GM10248 (cell line): ENCODE results near the gene IGF2R.

Experiments
- CTCF ChIA-PET: fragments of 300-600 bp; sonication (Branson Sonifier 250); formaldehyde crosslinking; extraction: SDS; loops from one replicate; lab custom pipeline; 2021; ENCODE audit warnings: antibody characterized with exemption; lab: Yijun Ruan, JAX
- POLR2A ChIA-PET: fragments of 350-650 bp; sonication (Branson Sonifier 250); formaldehyde crosslinking; extraction: SDS; loops from one replicate; lab custom pipeline; 2020; ENCODE audit warnings: antibody characterized with exemption; lab: Yijun Ruan, JAX
- DNase-seq: peaks from one replicate; pipeline ENCODE4 v3.0.0; 2012; ENCODE audit errors: extremely low spot score
- CTCF ChIP-seq: IDR thresholded peaks from 2 replicates; pipeline ENCODE4 v1.5.1; 2012; ENCODE audit warnings: mild to moderate bottlenecking, low read depth; ENCODE audit errors: extremely low read depth, missing control alignments, control extremely low read depth

Gene IGF2R

GRCh38 chr6:160022793-160023192, 53.9 kb downstream of the IGF2R start:
- POLR2A ChIA-PET = no interaction called here
- DNase-seq = no peak
- CTCF ChIA-PET = interaction anchor here (1.4 to 1.6 kb wide), 3 partner anchors 8 to 49 kb away, joined by 3 read pairs; no protein-coding TSS in a partner anchor
- no peak for TF ChIP-seq CTCF

GRCh38 chr6:160024152-160024551, 55.3 kb downstream of the IGF2R start:
- POLR2A ChIA-PET = interaction anchor here (0.6 kb wide), 1 partner anchor 306 kb away, joined by 4 read pairs; no protein-coding TSS in a partner anchor
- no peak for DNase-seq
- CTCF ChIA-PET = interaction anchor here (1.3 to 1.6 kb wide), 4 partner anchors 9 to 265 kb away, joined by 3 read pairs; no protein-coding TSS in a partner anchor
- TF ChIP-seq CTCF = no peak

- ChIA-PET CTCF (interaction anchor here (1.2 to 1.7 kb wide), 2 partner anchors 12 to 48 kb away, joined by 4 to 5 read pairs; no protein-coding TSS in a partner anchor), POLR2A (no interaction called here)
- no peak for DNase-seq
- no peak for TF ChIP-seq CTCF
Observed at GRCh38 chr6:160027076-160027475, 58.2 kb downstream of the IGF2R start.

- no peak for DNase-seq
- POLR2A ChIA-PET = interaction anchor here (0.8 kb wide), 1 partner anchor 46 kb away, joined by 3 read pairs; no protein-coding TSS in a partner anchor
- no peak for TF ChIP-seq CTCF
- CTCF ChIA-PET = interaction anchor here (0.7 to 1.7 kb wide), 6 partner anchors 9 to 61 kb away, joined by 3 to 5 read pairs (median 3); no protein-coding TSS in a partner anchor
Observed at GRCh38 chr6:160027931-160028330, 59.0 kb downstream of the IGF2R start.

GRCh38 chr6:160028487-160029275, 59.8 kb downstream of the IGF2R start:
- no peak for TF ChIP-seq CTCF
- ChIA-PET CTCF (interaction anchor here (0.7 to 1.5 kb wide), 6 partner anchors 8 to 62 kb away, joined by 3 to 4 read pairs (median 3); no protein-coding TSS in a partner anchor), POLR2A (interaction anchor here (0.8 kb wide), 1 partner anchor 47 kb away, joined by 3 read pairs; no protein-coding TSS in a partner anchor)
- no peak for DNase-seq

GRCh38 chr6:160029525-160029924, 60.6 kb downstream of the IGF2R start:
- no peak for TF ChIP-seq CTCF
- no peak for DNase-seq
- ChIA-PET CTCF (interaction anchor here (1.1 kb wide), 1 partner anchor 9 kb away, joined by 3 read pairs; no protein-coding TSS in a partner anchor), POLR2A (no interaction called here)
